Activated CD4-positive, alpha-beta T cell treated with anti-CD3 and anti-CD28 coated beads for 48 hours (primary cell): ENCODE results near the gene OXCT2.
A peak's percentile ranks its signal among the peaks of the same experiment; 100 is the strongest.

Experiments
- DNase-seq: peaks from one replicate; pipeline ENCODE4 v3.0.0-alpha.2; 2020

The OXCT2 gene

GRCh38 chr1:39761557-39762260 is 9.4 kb downstream of the OXCT2 start:
- no peak for DNase-seq

DNA sequence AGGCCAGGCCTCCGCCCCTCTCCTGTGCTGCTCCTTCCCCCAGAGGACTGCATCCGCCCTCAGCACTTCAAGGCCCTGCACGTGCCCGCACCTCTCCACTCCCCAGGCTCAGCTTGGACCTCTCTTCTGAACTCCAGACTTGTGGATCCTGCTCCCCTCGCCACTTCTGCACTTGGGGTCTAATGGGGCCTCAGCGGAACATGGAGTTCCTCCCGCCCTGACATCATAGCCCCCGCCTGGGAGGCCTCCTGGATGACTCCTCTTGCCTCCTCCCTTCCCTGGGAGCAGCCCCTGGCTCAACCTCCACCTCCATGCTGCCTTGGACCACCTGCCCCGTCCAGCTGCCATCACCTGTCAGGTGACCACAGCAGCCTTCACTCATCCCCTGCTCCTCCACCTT is 10.1 kb downstream of the OXCT2 start:
- DNase-seq: no peak

DNA sequence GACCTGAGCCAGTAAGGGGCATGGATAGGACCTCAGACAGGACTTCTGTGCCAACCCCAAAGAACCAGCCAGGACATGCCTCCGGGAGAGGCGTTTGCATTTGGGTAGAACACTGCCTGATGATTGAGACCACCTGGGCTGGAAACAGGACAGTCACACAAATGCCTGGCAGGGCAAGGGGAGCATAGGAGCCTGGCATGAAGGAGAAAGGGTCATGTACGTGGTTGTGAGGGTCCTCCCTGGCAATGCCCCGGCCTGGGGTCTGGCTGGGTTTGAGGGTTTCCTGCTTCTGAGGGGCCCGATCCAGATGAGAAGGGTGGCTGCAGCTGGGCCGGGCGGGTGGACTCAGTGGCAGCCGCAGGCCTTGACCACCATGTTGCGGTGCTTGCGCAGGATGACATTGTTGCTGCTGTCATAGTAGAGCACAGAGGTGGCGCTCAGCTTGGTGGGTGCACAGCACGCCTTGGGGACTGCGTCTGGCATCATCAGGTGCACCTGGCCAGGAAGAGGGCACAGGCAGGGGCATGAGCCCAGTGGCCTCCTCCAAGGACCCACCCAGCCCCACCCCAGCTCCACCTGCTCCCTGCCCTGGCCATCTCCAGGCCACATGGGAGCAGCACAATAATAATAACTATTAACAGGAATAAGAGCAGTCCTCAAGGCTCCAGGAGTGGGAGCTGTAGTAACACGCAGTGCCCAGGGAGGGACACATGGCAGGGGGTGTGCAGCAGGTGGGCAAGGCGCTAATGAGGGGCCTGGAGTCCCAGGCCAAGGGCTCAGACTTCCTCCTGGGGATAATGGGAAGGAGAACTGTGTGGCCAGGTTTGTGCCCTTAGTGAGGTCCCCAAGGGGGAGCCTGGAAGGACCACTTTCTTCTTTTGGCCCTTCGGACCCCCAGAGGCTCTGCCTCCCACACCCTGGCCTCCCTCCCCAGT is 10.8 kb downstream of the OXCT2 start:
- no peak for DNase-seq

DNA sequence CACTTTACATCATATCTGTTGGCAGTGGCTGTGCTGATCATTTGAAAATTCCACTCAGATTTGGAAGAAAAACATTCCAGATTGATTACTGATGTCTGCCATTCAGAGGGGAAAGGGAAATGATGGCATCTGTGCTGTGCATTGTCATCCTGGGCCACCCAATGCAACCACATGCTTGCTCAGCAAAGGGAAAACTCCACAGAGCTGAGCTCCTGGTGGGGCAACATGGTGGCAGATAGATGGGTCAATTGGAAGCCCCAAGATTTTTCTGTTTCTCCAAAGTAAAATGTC is 11.8 kb downstream of the OXCT2 start:
- DNase-seq: no peak

GRCh38 chr1:39758556-39759435 is 12.4 kb downstream of the OXCT2 start:
- no peak for DNase-seq

DNA sequence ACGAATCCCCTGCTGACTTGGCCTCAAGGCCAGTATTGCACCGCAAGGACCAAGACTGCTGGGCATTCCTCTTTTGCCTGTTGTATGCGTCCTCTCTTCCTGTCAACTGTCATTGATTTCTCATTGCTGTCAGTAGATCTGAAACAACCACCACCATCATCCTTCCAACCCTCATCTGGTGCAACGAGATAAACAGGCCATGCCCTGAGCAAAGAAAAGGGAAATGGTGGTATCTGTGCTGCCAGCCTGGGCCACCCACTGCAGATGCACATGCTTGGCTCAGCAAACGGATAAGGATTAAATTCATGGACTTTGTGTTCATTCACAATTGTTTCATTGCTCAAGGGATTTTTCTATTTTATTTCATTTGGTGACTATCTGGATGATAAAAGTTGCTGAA is 13.6 kb downstream of the OXCT2 start:
- DNase-seq: no peak

GRCh38 chr1:39755965-39756659 is 15.0 kb downstream of the OXCT2 start:
- no peak for DNase-seq

DNA sequence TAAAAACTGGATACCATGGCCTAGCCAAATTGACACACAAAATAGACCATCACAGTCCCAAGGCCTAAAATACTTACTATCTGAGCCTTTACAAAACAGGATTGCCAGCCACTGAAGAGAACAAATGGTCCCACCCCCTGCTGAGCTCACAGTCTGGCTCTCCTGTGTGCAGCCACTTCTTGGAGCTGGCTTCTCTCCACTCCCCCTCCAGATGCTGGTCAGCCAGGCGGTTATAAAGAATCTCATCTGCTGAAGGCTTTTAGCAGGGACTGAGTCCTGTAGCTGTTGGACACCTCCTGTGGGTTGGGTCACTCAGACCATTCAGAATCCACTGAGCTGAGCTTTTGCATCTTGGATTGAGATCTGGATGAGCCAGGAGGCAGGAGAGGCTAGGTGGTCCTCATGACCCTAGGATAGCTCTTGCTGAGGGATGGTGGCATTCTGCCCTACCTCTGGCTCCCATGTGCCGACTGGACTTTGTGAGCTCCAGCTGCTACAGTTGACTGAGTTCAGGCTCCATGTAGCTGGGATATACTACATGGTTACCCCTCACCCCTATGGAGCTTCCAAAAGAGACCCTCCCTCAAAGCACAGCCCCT is 16.1 kb downstream of the OXCT2 start:
- no peak for DNase-seq

DNA sequence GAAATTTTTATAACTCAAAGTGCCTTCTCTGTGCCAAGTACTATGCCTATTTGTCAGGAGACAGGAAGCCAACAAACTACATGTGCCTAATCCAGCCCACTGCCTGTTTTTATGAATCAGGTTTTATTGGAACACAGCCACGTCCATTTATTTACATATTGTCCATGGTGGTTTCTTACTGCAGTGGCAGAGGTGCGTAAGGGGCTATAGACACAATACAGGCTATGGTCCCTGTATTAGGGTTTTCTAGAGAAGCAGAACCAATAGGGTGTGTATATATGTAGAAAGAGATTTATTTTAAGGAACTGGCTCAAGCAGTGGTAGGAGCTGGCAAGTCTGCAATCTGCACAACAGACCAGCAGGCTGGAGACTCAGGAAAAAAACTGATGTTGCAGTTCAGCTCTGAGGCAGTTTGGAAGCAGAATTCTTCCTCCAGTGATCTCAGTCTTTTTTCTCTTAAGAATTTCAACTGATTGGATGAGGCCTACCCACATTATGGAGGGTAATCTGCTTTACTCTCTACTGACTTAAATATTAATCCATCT is 17.1 kb downstream of the OXCT2 start:
- no peak for DNase-seq

GRCh38 chr1:39753132-39754025 is 17.8 kb downstream of the OXCT2 start:
- no peak for DNase-seq

- DNase-seq: no peak
These were observed 18.4 kb downstream of the OXCT2 start for GRCh38 chr1:39752703-39753102.

- DNase-seq: no peak
These were observed 19.6 kb downstream of the OXCT2 start for GRCh38 chr1:39751595-39751994.

GRCh38 chr1:39745016-39745670 is 26.0 kb downstream of the OXCT2 start:
- DNase-seq: no peak

DNA sequence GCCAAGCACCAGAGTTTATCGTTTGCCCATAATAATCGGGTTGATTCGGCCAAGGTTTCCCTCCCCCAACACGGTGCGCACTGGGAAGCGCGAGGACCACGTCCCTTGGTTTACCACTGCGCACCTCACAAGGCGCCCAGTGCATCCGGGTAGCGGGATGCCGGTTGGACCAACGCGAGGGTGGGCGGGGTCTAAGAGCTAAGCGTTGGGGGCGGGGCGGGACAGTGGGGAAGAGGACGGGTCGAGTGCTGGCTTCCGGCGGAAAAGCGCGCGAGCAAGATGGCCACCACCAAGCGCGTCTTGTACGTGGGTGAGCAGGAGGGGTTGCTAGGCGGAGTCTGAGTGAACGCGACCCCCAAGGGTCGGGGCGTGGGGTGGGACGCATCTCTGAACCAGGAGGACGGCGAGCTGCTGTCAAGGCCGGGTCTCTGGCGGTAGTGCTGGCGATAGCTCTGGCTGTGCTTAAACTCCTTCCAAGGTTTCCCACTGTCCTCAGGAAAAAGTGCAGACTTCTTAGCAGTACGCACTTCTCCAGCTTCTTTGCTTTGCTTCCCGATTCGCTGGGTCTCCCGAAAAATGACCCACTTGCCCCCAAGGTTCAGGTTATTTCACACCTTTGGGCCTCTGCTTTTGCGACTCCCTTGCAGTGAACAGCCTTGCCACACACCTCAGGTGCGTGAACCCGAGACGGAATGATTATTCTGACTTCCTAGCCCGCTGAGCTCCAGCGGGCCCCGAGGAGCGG is 32.4 kb downstream of the OXCT2 start, which contains the start of gene PPIE:
Gene PPIE, plus strand, starts transcription at position 261 of the 745 bp plus-strand sequence. Its CDS starts 19 bp downstream, at position 280.
- peak; percentile 99 for DNase-seq

DNA sequence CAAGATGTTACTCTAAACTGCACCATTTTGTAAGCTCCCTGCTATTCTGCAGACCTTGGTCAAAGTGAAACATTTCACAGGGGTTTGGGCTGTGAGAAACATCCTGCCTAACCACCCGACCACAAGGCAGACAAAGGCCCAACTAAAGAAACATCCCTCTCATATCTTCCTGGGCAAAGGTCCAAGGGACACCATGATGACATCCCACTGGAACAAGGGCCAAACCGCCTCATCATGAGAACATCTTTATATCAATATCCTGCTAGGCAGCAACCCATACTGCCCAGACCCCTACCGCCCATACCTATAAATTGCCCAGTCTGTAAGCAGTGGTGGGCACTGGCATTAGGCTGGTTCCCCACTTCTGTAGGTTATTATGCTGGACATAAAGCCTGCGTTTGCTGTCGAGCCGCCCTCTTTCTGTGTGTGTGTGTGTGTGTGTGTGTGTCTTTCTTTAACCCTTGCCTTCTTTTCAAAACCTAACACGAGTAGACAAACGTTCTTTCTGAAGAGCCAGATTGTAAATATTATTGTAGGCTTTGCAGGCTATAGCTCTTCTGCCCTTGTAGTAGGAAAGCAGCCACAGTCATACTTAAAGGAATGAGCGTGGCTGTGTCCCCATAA is 33.5 kb downstream of the OXCT2 start:
- no peak for DNase-seq

- peak; percentile 29 for DNase-seq
These were observed 35.4 kb downstream of the OXCT2 start for GRCh38 chr1:39735731-39736130.

- peak; percentile 20 for DNase-seq
These were observed 38.0 kb downstream of the OXCT2 start for GRCh38 chr1:39733161-39733560.

- no peak for DNase-seq
These were observed 38.4 kb downstream of the OXCT2 start for GRCh38 chr1:39732730-39733129.

DNA sequence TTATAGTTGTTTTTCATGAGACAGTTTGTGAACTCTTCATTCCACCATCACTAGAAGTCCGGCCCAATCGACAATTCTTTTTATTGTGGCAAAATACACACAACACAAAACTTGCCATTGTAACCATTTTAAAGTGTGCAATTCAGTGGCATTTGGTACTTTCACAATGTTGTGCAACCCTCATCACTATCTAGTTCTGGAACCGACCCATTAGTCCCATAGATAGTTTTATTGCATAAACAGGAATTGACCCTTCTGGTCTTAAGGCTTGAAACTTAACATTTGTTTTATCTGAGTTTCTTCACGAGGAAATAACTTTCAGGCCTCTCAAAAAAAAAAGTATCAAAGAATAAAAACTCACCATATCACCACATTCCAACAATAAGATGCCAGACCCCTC is 41.3 kb downstream of the OXCT2 start:
- DNase-seq: no peak
